Fibroblast of gingiva (primary cell): ENCODE results near the gene NPW.

Experiments used
- DNase-seq: peaks from one replicate; pipeline ENCODE4 v3.0.0-alpha.2; 2011; ENCODE audit warnings: low read depth

NPW gene

DNA sequence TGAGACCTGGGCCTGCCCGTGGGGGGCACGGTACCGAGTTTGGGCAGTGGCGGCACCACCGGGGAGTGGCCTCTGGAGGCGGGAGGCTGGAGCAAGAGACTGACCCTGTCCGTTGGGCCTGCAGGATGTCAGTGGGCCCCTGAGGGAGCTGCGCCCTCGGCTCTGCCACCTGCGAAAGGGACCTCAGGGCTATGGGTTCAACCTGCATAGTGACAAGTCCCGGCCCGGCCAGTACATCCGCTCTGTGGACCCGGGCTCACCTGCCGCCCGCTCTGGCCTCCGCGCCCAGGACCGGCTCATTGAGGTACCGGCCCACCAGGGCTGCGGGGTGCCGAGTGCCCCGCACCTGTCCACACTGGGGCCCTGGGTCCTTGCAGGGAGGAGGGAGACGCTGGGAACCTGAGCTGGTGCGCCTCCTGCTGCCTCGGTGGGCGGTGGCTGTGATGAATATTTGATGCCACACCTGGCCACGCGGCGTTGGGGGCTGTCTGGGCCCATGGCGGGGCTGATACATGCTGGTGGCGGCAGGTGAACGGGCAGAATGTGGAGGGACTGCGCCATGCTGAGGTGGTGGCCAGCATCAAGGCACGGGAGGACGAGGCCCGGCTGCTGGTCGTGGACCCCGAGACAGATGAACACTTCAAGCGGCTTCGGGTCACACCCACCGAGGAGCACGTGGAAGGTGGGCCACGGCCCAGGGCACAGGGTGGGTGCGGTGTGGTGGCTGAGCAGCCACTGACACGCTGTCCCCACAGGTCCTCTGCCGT, 16.8 kb downstream of the NPW start:
- DNase-seq = no peak

DNA sequence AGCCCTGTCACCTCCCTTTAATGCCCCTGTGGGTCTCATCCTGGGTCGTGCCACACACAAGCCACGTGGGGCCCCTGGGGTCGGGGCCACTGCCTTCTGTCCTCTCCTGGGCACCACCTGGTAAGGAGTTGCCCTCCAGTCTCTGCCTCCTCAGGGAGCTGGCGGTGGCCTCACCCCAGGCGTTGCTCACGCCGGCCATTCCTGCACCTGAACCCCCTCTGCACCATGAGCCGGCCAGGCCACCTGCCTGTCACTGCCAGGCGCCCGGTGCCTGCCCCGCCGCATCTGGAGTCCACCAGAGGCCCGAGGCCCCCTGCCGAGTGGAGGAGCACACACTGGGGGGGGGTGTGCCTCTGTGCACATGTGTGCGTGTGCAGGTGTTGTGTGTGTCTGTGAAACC, 17.5 kb downstream of the NPW start:
- DNase-seq = no peak

DNA sequence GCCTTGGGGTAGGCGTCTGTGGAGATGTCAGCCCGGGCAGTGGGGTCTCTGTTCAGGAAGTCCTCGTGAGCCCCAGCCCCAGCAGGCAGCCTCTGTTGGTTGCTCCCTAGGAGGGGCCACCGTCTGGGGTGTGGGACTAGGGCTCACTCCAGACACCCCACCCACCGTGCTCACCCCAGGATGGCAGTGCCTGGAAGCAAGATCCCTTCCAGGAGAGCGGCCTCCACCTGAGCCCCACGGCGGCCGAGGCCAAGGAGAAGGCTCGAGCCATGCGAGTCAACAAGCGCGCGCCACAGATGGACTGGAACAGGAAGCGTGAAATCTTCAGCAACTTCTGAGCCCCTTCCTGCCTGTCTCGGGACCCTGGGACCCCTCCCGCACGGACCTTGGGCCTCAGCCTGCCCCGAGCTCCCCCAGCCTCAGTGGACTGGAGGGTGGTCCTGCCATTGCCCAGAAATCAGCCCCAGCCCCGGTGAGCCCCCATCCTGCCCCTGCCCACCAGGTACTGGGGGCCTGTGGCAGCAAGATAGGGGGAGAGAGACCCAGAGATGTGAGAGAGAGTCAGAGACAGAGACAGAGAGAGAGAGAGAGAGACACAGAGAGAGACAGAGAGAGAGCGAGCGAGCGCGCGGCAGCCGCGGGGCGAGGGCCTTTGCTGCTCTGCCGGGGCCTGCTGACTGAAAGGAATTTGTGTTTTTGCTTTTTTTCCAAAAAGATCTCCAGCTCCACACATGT, 18.2 kb downstream of the NPW start:
- DNase-seq = no peak

DNA sequence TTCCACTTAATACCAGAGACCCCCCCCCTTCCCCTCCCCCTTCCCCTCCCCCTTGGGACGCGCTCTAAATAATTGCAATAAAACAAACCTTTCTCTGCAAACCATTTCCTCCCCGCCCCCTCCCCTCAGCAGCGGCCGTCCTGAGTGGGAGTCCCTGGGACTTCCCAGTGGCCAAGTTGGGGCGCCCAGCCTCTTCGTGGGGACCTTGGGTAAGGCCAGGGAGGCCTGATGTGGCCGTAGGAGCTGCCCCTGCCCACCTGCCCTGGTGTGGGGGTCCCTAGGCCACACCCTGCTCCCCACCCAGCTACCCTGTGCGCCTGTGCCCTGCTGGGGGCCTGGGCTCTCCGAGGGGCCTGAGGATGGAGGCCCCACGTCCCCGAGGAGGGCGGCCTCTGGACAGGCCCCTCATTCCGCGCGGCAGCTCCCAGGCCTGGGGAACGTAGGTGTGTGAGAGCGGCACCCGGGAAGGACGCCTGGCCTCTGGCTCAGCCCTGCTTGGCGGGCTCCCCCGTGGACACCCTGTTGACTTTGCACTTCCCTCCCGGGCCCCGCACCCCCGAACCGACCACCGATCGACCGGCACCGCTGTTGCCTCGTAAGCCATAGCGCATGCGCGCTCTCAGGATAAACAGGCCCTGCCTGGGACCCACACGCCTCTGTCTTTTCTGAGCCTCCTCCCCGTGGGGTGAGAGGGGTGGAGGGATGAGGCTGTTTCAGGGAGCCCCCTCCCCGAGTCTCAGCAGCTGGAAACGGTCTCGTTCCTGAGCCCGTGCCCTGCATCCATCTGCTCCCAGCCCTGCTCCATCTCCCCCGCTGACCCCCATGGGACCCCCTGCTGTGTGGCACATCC, 19.0 kb downstream of the NPW start:
- DNase-seq = no peak

- DNase-seq = peak; percentile 83
Measured at GRCh38 chr16:2039274-2040031, 19.9 kb downstream of the NPW start.

- no peak for DNase-seq
Measured at GRCh38 chr16:2040041-2040786, 20.6 kb downstream of the NPW start.

DNA sequence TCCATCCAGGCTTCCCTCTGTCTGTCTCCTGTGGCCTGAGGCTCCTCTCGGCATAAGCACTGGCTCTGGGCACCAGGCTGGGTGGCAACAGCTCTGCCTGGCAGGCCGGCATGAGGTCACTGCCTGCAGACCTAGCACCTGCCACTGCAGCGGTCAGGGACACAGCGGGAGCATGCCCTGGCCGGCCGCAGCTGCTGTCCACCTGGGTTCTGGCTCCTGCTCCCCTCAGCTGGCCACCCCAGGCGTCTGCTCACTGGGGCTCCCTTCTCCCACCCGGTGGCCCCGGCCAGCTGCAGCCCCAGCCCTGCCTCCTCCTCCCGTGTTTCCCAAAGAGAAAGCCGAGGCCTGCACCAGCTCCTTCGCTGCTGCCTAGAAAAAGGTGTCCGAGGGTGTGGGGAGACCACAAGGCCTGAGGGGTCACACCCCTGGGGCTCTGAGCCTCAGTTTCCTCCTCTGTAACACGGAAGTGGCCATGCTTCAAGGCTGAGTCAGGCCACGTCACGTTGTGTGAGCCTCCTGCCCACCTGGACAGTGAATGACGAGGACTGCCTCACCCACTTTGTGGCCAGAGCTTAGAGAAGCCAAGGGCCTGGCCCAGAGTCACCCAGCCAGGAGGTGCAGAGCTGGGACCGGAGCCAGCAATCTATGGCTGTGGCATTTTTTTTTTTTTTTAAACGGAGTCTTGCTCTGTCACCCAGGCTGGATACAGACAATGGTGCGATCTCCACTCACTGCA, 21.4 kb downstream of the NPW start:
- no peak for DNase-seq

DNA sequence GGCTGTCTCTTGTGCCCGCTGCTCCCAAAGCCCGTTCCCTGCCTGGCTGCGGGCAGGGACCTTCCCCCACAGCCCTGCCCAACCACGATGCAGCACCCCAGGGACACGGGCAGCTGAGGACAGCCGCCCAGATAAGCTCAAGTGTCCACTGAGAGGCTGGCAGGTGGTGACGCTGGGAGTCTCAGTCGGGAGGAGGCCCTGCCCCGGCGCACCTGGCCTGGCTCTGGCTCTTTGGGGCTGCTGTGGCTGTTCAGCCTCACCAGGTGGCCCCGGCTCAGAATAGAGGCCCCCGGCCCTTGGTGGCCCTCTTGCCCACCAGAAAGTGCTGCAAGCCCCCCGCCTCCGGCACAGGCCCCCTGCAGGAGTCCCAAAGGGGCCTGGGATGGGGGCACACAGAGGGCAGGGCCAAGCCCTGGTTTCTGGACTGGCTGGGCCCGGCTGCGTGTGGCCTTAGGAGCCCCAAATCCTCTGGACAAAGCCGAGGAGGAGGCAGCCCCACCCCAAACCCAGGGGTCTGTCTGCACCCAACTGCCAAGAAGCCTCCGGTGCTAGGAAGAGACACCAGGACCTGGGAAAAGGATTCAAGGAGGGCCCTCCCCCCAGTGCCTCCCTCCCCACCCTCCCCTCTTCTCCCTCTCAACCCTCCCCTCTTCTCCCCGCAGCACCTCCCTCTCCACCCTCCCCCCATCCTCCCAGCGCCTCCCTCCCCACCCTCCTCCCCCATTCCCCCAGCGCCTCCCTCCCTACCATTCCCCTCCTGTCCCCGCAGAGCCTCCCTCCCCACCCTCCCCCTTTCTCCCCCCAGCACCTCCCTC, 22.8 kb downstream of the NPW start:
- DNase-seq = no peak

GRCh38 chr16:2042986-2043666, 23.5 kb downstream of the NPW start:
- DNase-seq = no peak

DNA sequence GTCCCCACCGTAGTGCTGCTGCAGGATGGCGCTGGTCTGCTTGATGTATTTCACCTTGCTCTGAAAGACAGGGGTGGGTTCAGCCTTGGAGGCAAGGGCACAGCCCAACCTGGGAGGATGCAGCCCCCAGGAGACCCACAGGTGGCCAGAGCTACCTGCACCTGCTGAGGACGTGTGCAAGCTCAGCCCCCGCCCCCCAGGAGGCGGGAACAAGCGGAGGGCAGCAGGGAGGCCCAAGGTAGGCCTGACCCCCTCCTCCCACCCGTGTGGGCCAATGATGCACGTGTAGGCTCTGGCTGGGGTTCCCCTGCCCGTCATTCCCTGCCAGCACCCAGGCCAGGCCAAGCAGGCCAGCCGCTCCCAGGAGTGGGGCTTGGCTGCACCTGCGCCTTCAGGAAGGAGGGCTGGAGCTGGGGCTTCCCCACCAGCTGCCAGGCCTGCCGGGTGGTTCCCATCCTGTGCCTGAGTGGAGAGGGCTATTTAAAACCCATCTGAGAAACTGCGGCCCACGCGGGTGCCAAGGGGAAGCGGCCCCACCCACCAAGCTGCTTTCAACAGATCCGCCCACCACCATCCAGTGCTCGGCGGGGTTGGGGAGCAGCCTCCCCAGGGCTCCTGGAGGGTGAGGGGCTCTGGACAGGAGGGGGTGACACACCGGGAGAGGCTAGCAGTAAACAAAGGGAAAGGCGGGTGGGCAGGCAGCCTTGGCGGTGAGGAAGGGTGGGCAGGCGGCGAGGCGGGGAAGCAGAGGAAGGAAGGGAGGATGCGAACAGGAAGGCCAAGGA, 24.3 kb downstream of the NPW start:
- DNase-seq = no peak

DNA sequence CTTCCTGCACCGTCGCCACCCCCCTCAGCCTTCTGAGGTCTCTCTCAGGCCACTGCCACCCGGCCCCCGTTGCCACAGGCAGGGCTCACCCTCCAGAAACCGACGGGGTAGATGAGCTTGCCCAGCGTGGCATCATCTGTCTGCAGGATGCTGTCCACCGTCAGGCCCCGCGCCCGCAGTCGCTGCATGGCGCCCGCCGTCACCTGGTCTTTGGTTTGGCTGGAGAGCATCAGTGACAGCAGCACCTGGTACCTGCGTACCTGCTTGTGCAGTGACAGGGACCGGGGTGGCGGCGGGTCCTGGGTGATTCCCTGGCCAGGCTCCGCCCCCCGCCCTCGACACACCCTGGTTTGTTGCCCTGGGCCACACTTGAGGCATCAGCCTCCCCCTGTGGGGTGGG, 25.0 kb downstream of the NPW start:
- DNase-seq = no peak

DNA sequence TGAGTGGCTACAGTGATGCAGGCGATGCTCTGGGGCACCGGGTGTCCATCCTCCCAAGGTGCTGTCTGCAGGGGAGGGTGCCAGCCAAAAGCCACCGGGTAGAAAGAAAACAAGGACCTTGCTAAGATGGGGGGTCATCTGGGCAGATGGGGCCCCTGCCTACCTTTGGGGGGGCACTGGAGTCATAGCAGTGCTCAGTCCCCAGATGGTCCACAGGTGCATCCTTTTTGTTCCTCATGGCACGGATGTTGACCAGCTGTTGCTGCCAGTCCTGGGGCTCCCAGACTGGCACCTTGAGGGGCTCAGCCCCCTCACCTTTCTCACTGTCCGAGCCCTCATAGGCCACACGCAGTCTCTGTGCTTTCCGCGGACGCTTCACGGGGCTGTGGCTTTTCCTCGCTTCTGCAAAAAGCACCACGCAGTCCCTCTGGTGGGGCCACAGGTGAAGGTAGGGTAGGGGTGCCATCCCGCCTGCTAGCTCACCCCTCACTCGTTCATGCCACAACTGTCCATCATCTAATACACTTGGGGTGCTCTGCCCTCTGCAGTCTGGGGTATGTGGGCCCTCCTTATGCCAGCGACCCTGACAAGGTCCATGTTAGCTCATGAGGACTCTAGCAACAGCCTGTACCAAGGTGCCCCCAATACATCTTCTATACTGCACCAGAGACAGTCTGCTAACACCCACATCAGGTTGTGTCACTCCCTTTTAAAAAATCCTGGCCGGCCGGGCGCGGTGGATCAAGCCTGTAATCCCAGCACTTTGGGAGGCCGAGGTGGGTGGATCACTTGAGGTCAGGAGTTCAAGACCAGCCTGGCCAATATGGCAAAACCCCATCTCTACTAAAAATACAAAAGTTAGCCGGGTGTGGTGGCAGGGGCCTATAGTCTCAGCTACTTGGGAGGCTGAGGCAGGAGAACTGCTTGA, 26.6 kb downstream of the NPW start:
- no peak for DNase-seq

DNA sequence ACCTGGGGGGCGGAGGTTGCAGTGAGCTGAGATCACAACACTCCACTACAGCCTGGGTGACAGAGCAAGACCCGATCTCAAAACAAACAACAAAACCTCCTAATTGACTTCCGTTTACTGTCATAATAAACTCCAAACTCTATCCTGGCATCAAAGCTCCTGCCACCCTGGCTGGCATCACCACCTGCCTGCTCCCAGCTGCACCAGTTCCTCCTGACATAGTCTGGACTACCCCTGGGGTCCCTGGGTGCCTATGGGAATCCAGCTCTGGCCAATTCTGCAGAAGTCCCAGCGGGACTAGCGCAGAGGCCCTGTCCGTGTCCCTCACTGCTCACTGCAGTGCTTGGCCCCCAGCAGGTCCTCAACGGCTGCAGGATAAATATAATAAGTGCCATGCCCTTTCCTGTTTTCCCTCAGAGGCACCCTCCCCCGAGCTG, 27.3 kb downstream of the NPW start:
- no peak for DNase-seq

GRCh38 chr16:2047330-2048115, 27.9 kb downstream of the NPW start, which contains the start of the genes NTHL1 and TSC2:
NTHL1 (minus strand) TSS chr16:2047834; CDS start chr16:2047823, 11 bp downstream.
TSC2 (plus strand) TSS chr16:2047985; CDS start chr16:2048616, 631 bp downstream.
- peak; percentile 95 for DNase-seq

GRCh38 chr16:2048116-2048543, 28.5 kb downstream of the NPW start:
- DNase-seq = no peak

DNA sequence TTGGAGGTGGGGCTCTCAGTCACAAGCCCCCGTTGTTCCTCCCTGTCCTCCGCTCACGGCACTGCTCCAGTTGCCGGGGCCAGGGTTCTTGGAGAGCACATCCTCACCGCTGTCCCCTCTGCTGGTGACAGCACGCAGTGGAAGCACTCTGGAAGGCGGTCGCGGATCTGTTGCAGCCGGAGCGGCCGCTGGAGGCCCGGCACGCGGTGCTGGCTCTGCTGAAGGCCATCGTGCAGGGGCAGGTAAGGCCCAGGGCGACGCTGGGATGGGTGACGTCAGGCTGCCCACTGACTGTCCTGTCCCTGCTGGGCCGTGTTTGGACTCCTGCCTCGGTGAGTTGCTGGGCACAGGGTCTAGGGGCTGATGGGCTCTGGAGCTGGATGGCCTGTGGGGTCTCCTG, 33.6 kb downstream of the NPW start:
- no peak for DNase-seq
